ENCODE measurements around the gene RTN1.

RTN1 gene

GRCh38 chr14:59698793-59699192 is 171.8 kb downstream of the RTN1 start:
- H3K27me3 ChIP-seq (replicated peaks; ENCODE audit: control insufficient read depth, insufficient read depth, low read length), result no peaks in the 10 kb centered on the region
- TF ChIP-seq CTCF (IDR thresholded peaks at IDR 0.05; ENCODE audit: insufficient read depth, low read length, poor library complexity, severe bottlenecking), result no peak
- no peak overlapping the region for H3K4me3 ChIP-seq (replicated peaks; ENCODE audit: low read depth, low read length)
- H3K36me3 ChIP-seq (ENCODE audit: control insufficient read depth, insufficient read depth, low read length), result no peaks in the 10 kb centered on the region
- no peak for DNase-seq (ENCODE audit: extremely low read depth, insufficient read length)

- H3K4me3 ChIP-seq (replicated peaks; ENCODE audit: low read depth, low read length), result no peak overlapping the region
- no peak for TF ChIP-seq CTCF (IDR thresholded peaks at IDR 0.05; ENCODE audit: insufficient read depth, low read length, poor library complexity, severe bottlenecking)
- H3K27me3 ChIP-seq (replicated peaks; ENCODE audit: control insufficient read depth, insufficient read depth, low read length), result no peaks in the 10 kb centered on the region
- no peaks in the 10 kb centered on the region for H3K36me3 ChIP-seq (ENCODE audit: control insufficient read depth, insufficient read depth, low read length)
- DNase-seq (ENCODE audit: extremely low read depth, insufficient read length), result no peak
Measured at GRCh38 chr14:59695198-59695597, 175.4 kb downstream of the RTN1 start.

GRCh38 chr14:59691266-59691665 is 179.3 kb downstream of the RTN1 start:
- no peak overlapping the region for H3K4me3 ChIP-seq (replicated peaks; ENCODE audit: low read depth, low read length)
- no peaks in the 10 kb centered on the region for H3K36me3 ChIP-seq (ENCODE audit: control insufficient read depth, insufficient read depth, low read length)
- TF ChIP-seq CTCF (IDR thresholded peaks at IDR 0.05; ENCODE audit: insufficient read depth, low read length, poor library complexity, severe bottlenecking), result no peak
- no peak for DNase-seq (ENCODE audit: extremely low read depth, insufficient read length)
- H3K27me3 ChIP-seq (replicated peaks; ENCODE audit: control insufficient read depth, insufficient read depth, low read length), result no peaks in the 10 kb centered on the region

GRCh38 chr14:59690426-59690825 is 180.2 kb downstream of the RTN1 start:
- no peak for DNase-seq (ENCODE audit: extremely low read depth, insufficient read length)
- Histone ChIP-seq H3K27me3 (replicated peaks; ENCODE audit: control insufficient read depth, insufficient read depth, low read length) (no peaks in the 10 kb centered on the region), H3K36me3 (ENCODE audit: control insufficient read depth, insufficient read depth, low read length) (no peaks in the 10 kb centered on the region), H3K4me3 (replicated peaks; ENCODE audit: low read depth, low read length) (no peak overlapping the region)
- TF ChIP-seq CTCF (IDR thresholded peaks at IDR 0.05; ENCODE audit: insufficient read depth, low read length, poor library complexity, severe bottlenecking), result no peak

- Histone ChIP-seq H3K36me3 (ENCODE audit: control insufficient read depth, insufficient read depth, low read length) (no peaks in the 10 kb centered on the region), H3K4me3 (replicated peaks; ENCODE audit: low read depth, low read length) (no peak overlapping the region), H3K27me3 (replicated peaks; ENCODE audit: control insufficient read depth, insufficient read depth, low read length) (no peaks in the 10 kb centered on the region)
- TF ChIP-seq CTCF (IDR thresholded peaks at IDR 0.05; ENCODE audit: insufficient read depth, low read length, poor library complexity, severe bottlenecking), result peak; percentile 86
- peak; percentile 8 for DNase-seq (ENCODE audit: extremely low read depth, insufficient read length)
Measured at GRCh38 chr14:59688224-59689170, 182.1 kb downstream of the RTN1 start.

Measured in GM06990 (cell line).